Esophagus muscularis mucosa (tissue), 4 donors: ENCODE measurements around the gene TADA3. TPM values are rescaled to one million over a fixed set of nuclear protein-coding genes. Genes with fewer than 3 reads are reported as not detected.
A peak's percentile ranks its signal among the peaks of the same experiment; 100 is the strongest.

Experiments
- DNase-seq: peaks from one replicate; pipeline ENCODE4 v3.0.0-alpha.2; 2017; ENCODE audit errors: extremely low spot score
- H3K27ac ChIP-seq, 4 donors: fragments of 200-600 bp; sonication (generic); replicated peaks in 1 of 4; 1 replicate in 3 of 4; 2 replicates in 1 of 4; pipeline ENCODE4 v1.5.1; 2016 to 2019; ENCODE audit warnings: mild to moderate bottlenecking in 1 of 4
- H3K27me3 ChIP-seq, 4 donors: fragments of 200-600 bp; sonication (generic); one replicate each; pipeline versions ENCODE4 v1.5.1 to v1.6.0; 2016 to 2019
- H3K36me3 ChIP-seq, 4 donors: fragments of 200-600 bp; sonication (generic); one replicate each; pipeline ENCODE4 v1.5.1; 2016 to 2019
- H3K4me1 ChIP-seq, 4 donors: fragments of 200-600 bp; sonication (generic); one replicate each; pipeline ENCODE4 v1.5.1; 2016 to 2019
- H3K4me3 ChIP-seq, 4 donors: fragments of 200-600 bp; sonication (generic); 1 replicate in 2 of 4; 2 replicates in 2 of 4; pipeline ENCODE4 v1.5.1; 2016 to 2019; ENCODE audit warnings: mild to moderate bottlenecking in 4 of 4, moderate library complexity in 1 of 4
- H3K9me3 ChIP-seq, 4 donors: fragments of 200-600 bp; sonication (generic); 1 replicate in 3 of 4; 2 replicates in 1 of 4; pipeline ENCODE4 v1.5.1; 2016 to 2019
- CTCF ChIP-seq, 3 experiments: fragments of 200-600 bp in 2 of 3; fragments of 450-650 bp in 1 of 3; sonication (generic) in 2 of 3; IDR thresholded peaks; one replicate each; pipeline ENCODE4 v1.5.1; 2017 to 2019; ENCODE audit warnings: antibody characterized with exemption in 3 of 3, mild to moderate bottlenecking in 2 of 3, moderate library complexity in 1 of 3
- EP300 ChIP-seq: sonication (generic); formaldehyde crosslinking; IDR thresholded peaks from one replicate; pipeline ENCODE4 v1.6.1; 2017; ENCODE audit warnings: antibody characterized with exemption
- POLR2A ChIP-seq: fragments of 450-650 bp; IDR thresholded peaks from one replicate; pipeline ENCODE4 v1.6.1; 2017; ENCODE audit warnings: antibody characterized with exemption, moderate library complexity, mild to moderate bottlenecking, low read depth
- POLR2AphosphoS5 ChIP-seq, 2 donors: sonication (generic); formaldehyde crosslinking; IDR thresholded peaks; one replicate each; pipeline ENCODE4 v1.6.1; 2017; ENCODE audit warnings: antibody characterized with exemption in 2 of 2
- WGBS: methylation state at CpG from one replicate; pipeline ENCODE4 v1.1.5; 2018; 5-methylcytosine and 5-hydroxymethylcytosine counted together
- intact Hi-C: fragments of 100-400 bp; cut with DNase I; formaldehyde crosslinking; loops from one replicate; pipeline ENCODE4 v1.15.1; 2023
- total RNA-seq, 4 donors: library from RNA; depleted of rRNA; stranded (reverse); fragments of >200 nt; gene quantifications; one replicate each; pipeline versions ENCODE4 v1.1.0 to v1.2.1, GENCODE V29; 2016

TADA3 gene
- total RNA-seq, 4 donors from 2014 or later: 64.4 to 80.9 (median 74.6) TPM

GRCh38 chr3:9770276-9770812 is 21.9 kb downstream of the TADA3 start:
- peak; percentile 97 for DNase-seq
- intact Hi-C loops: no loop called here
- peaks cover 0 to 13% (median 6%) of the 10 kb centered on the region in 4 donors for H3K36me3 ChIP-seq
- H3K9me3 ChIP-seq: no peaks in the 10 kb centered on the region
- H3K27ac ChIP-seq: peak overlapping the region; percentile 88 to 93 (median 90)
- H3K27me3 ChIP-seq: no peaks in the 10 kb centered on the region
- H3K4me1 ChIP-seq: peaks cover 34 to 46% (median 43%) of the 10 kb centered on the region in 4 donors
- 9% methylated on average over 15 of the region's 15 CpGs for WGBS
- peak overlapping the region; percentile 77 to 90 (median 85) for H3K4me3 ChIP-seq
- TF ChIP-seq POLR2AphosphoS5 (IDR thresholded peaks at IDR 0.05): peak in 1 of 2 donors; percentile 51
- TF ChIP-seq CTCF (IDR thresholded peaks at IDR 0.05): no peak

GRCh38 chr3:9769426-9770275 is 22.6 kb downstream of the TADA3 start, which contains the start of gene CAMK1:
Gene CAMK1 (minus strand): TSS chr3:9769947. CDS start chr3:9767749, 2,198 bp downstream.
- Histone ChIP-seq H3K9me3 (no peaks in the 10 kb centered on the region), H3K4me3 (peak within 1 kb of the TSS; percentile 77 to 90 (median 85)), H3K27ac (peak within 1 kb of the TSS; percentile 88 to 93 (median 90)), H3K4me1 (peaks cover 34 to 46% (median 43%) of the 10 kb centered on the region in 4 donors), H3K36me3 (peaks cover 0 to 20% (median 10%) of the 10 kb centered on the region in 4 donors), H3K27me3 (no peaks in the 10 kb centered on the region)
- intact Hi-C loops: no loop called here
- TF ChIP-seq POLR2A (peak; percentile 73), EP300 (no peak), CTCF (IDR thresholded peaks at IDR 0.05) (no peak), POLR2AphosphoS5 (IDR thresholded peaks at IDR 0.05) (peak; percentile 80 to 88)
- DNase-seq: no peak
- WGBS: 11% methylated on average over 13 of the region's 49 CpGs

GRCh38 chr3:9769012-9769411 is 23.3 kb downstream of the TADA3 start:
- DNase-seq: no peak
- peak overlapping the region; percentile 88 to 93 (median 90) for H3K27ac ChIP-seq
- H3K9me3 ChIP-seq: no peaks in the 10 kb centered on the region
- intact Hi-C loops: no loop called here
- WGBS: 53% methylated on average over 5 of the region's 5 CpGs
- TF ChIP-seq EP300: no peak
- TF ChIP-seq POLR2A: no peak
- TF ChIP-seq CTCF (IDR thresholded peaks at IDR 0.05): no peak
- no peak for TF ChIP-seq POLR2AphosphoS5 (IDR thresholded peaks at IDR 0.05)
- no peaks in the 10 kb centered on the region for H3K27me3 ChIP-seq
- peaks cover 34 to 46% (median 43%) of the 10 kb centered on the region in 4 donors for H3K4me1 ChIP-seq
- H3K4me3 ChIP-seq: peak overlapping the region; percentile 77 to 90 (median 85)
- H3K36me3 ChIP-seq: peaks cover 0 to 24% (median 13%) of the 10 kb centered on the region in 4 donors

- intact Hi-C loops: no loop called here
- Histone ChIP-seq H3K4me3 (peak overlapping the region; percentile 77 to 90 (median 85)), H3K4me1 (peaks cover 34 to 46% (median 43%) of the 10 kb centered on the region in 4 donors)
Measured at GRCh38 chr3:9768141-9768775, 24.0 kb downstream of the TADA3 start.

More at GRCh38 chr3:9768141-9768775, 24.0 kb downstream of the TADA3 start:
- H3K9me3 ChIP-seq: no peaks in the 10 kb centered on the region
- WGBS: 59% methylated on average over 6 of the region's 6 CpGs
- peak overlapping the region; percentile 88 to 93 (median 90) for H3K27ac ChIP-seq
- H3K36me3 ChIP-seq: peaks cover 0 to 32% (median 20%) of the 10 kb centered on the region in 4 donors
- DNase-seq: no peak
- TF ChIP-seq POLR2A (no peak), EP300 (no peak), POLR2AphosphoS5 (IDR thresholded peaks at IDR 0.05) (no peak), CTCF (IDR thresholded peaks at IDR 0.05) (no peak)
- H3K27me3 ChIP-seq: no peaks in the 10 kb centered on the region
